Activated T-helper 1 cell treated with anti-CD3 and anti-CD28 coated beads, Interleukin-12 subunit alpha, Interleukin-12 subunit beta, Interleukin-2, Interleukin-4 antibody, amounts not matched to agents 30 ng/mL and 10 ng/mL and 1 ng/mL, durations not matched to agents 14 hours and 24 hours and 36 hours (primary cell): ENCODE results near the gene MYRFL. TPM values are rescaled to one million over a fixed set of nuclear protein-coding genes. Genes with fewer than 3 reads are reported as not detected.
"Not testable (repeated sequence)": the region's sequence is repeated elsewhere in the genome, so short reads cannot be mapped to it uniquely, and the experiment has no call there.

Experiments used
- DNase-seq: peaks from one replicate; pipeline ENCODE4 v3.0.0; 2021; ENCODE audit warnings: low spot score
- H3K27ac Mint-ChIP-seq: one replicate; pipeline ENCODE4 v1.8.0; 2021; ENCODE audit warnings: mild to moderate bottlenecking, mixed read lengths
- H3K27me3 Mint-ChIP-seq: one replicate; pipeline ENCODE4 v1.8.0; 2022; ENCODE audit warnings: mild to moderate bottlenecking, moderate library complexity, mixed read lengths; ENCODE audit not compliant: insufficient read depth
- H3K36me3 Mint-ChIP-seq: one replicate; pipeline ENCODE4 v1.8.0; 2021; ENCODE audit warnings: low read depth, mixed read lengths
- H3K4me1 Mint-ChIP-seq: one replicate; pipeline ENCODE4 v1.8.0; 2021; ENCODE audit warnings: low read depth, mixed read lengths
- H3K4me3 Mint-ChIP-seq: one replicate; pipeline ENCODE4 v1.8.0; 2021; ENCODE audit warnings: mild to moderate bottlenecking, moderate library complexity, mixed read lengths
- H3K9me3 Mint-ChIP-seq: one replicate; pipeline ENCODE4 v1.8.0; 2021; ENCODE audit warnings: mixed read lengths
- intact Hi-C: fragments of 100-400 bp; cut with micrococcal nuclease; formaldehyde crosslinking; loops from one replicate; pipeline ENCODE4 v1.15.1; 2024
- total RNA-seq: library from RNA; stranded (reverse); gene quantifications from 2 replicates; pipeline ENCODE4 v1.2.3, GENCODE V29; 2022

Gene MYRFL
- total RNA-seq, 1 donor from 2014 or later = not detected

GRCh38 chr12:69853176-69853961 is 28.3 kb downstream of the MYRFL start:
- H3K27me3 Mint-ChIP-seq, DNase-seq, intact Hi-C loops, H3K27ac Mint-ChIP-seq, H3K4me3 Mint-ChIP-seq, H3K36me3 Mint-ChIP-seq, H3K9me3 Mint-ChIP-seq, H3K4me1 Mint-ChIP-seq: not testable (repeated sequence)

GRCh38 chr12:69866698-69867097 is 41.7 kb downstream of the MYRFL start:
- H3K27me3 Mint-ChIP-seq = peaks cover 3% of the 10 kb centered on the region
- intact Hi-C loops = no loop called here
- no peak for DNase-seq
- H3K4me3 Mint-ChIP-seq = no peak overlapping the region
- no peaks in the 10 kb centered on the region for H3K4me1 Mint-ChIP-seq
- H3K36me3 Mint-ChIP-seq = no peaks in the 10 kb centered on the region
- H3K9me3 Mint-ChIP-seq = no peaks in the 10 kb centered on the region
- no peak overlapping the region for H3K27ac Mint-ChIP-seq

- intact Hi-C loops = no loop called here
- Mint-ChIP-seq H3K36me3 (no peaks in the 10 kb centered on the region), H3K27me3 (peaks cover 3% of the 10 kb centered on the region), H3K27ac (no peak overlapping the region), H3K4me3 (no peak overlapping the region), H3K9me3 (no peaks in the 10 kb centered on the region), H3K4me1 (no peaks in the 10 kb centered on the region)
- no peak for DNase-seq
Observed at GRCh38 chr12:69868695-69869094, 43.7 kb downstream of the MYRFL start.

GRCh38 chr12:69872804-69873203 is 47.8 kb downstream of the MYRFL start:
- Mint-ChIP-seq H3K36me3 (no peaks in the 10 kb centered on the region), H3K9me3 (no peaks in the 10 kb centered on the region), H3K27ac (no peak overlapping the region), H3K27me3 (peaks cover 6% of the 10 kb centered on the region), H3K4me1 (no peaks in the 10 kb centered on the region), H3K4me3 (no peak overlapping the region)
- DNase-seq = no peak
- intact Hi-C loops = no loop called here

- H3K36me3 Mint-ChIP-seq = no peaks in the 10 kb centered on the region
- intact Hi-C loops = no loop called here
- no peak overlapping the region for H3K27ac Mint-ChIP-seq
- no peaks in the 10 kb centered on the region for H3K4me1 Mint-ChIP-seq
- no peaks in the 10 kb centered on the region for H3K9me3 Mint-ChIP-seq
- H3K27me3 Mint-ChIP-seq = peaks cover 6% of the 10 kb centered on the region
- H3K4me3 Mint-ChIP-seq = no peak overlapping the region
- DNase-seq = no peak
Observed at GRCh38 chr12:69873429-69873828, 48.4 kb downstream of the MYRFL start.

- H3K9me3 Mint-ChIP-seq = no peaks in the 10 kb centered on the region
- peaks cover 12% of the 10 kb centered on the region for H3K27me3 Mint-ChIP-seq
- intact Hi-C loops = no loop called here
- no peak for DNase-seq
- no peak overlapping the region for H3K27ac Mint-ChIP-seq
- no peaks in the 10 kb centered on the region for H3K36me3 Mint-ChIP-seq
- peaks cover 7% of the 10 kb centered on the region for H3K4me1 Mint-ChIP-seq
- H3K4me3 Mint-ChIP-seq = no peak overlapping the region
Observed at GRCh38 chr12:69874606-69875005, 49.6 kb downstream of the MYRFL start.

GRCh38 chr12:69875416-69875935 is 50.4 kb downstream of the MYRFL start:
- Mint-ChIP-seq H3K27ac (no peak overlapping the region), H3K27me3 (peaks cover 12% of the 10 kb centered on the region), H3K36me3 (no peaks in the 10 kb centered on the region), H3K4me1 (peaks cover 8% of the 10 kb centered on the region), H3K4me3 (no peak overlapping the region), H3K9me3 (no peaks in the 10 kb centered on the region)
- intact Hi-C loops = no loop called here
- no peak for DNase-seq

- DNase-seq = peak; percentile 45
- H3K36me3 Mint-ChIP-seq = no peaks in the 10 kb centered on the region
- H3K4me1 Mint-ChIP-seq = peaks cover 8% of the 10 kb centered on the region
- H3K4me3 Mint-ChIP-seq = no peak overlapping the region
- H3K9me3 Mint-ChIP-seq = no peaks in the 10 kb centered on the region
- no peak overlapping the region for H3K27ac Mint-ChIP-seq
- H3K27me3 Mint-ChIP-seq = peaks cover 12% of the 10 kb centered on the region
- intact Hi-C loops = loop anchor here (1.0 to 2.0 kb wide), 3 partner anchors 698 to 1514 kb away; no protein-coding TSS in a partner anchor
Observed at GRCh38 chr12:69879007-69879960, 54.3 kb downstream of the MYRFL start.

- H3K27me3 Mint-ChIP-seq = peaks cover 7% of the 10 kb centered on the region
- no peaks in the 10 kb centered on the region for H3K36me3 Mint-ChIP-seq
- intact Hi-C loops = no loop called here
- H3K4me1 Mint-ChIP-seq = peaks cover 8% of the 10 kb centered on the region
- no peak overlapping the region for H3K4me3 Mint-ChIP-seq
- DNase-seq = no peak
- H3K9me3 Mint-ChIP-seq = no peaks in the 10 kb centered on the region
- H3K27ac Mint-ChIP-seq = no peak overlapping the region
Observed at GRCh38 chr12:69880571-69880970, 55.5 kb downstream of the MYRFL start.

- Mint-ChIP-seq H3K9me3 (no peaks in the 10 kb centered on the region), H3K4me3 (no peak overlapping the region), H3K4me1 (peaks cover 8% of the 10 kb centered on the region), H3K27ac (no peak overlapping the region), H3K27me3 (peaks cover 7% of the 10 kb centered on the region), H3K36me3 (no peaks in the 10 kb centered on the region)
- intact Hi-C loops = no loop called here
- DNase-seq = no peak
Observed at GRCh38 chr12:69881771-69882170, 56.7 kb downstream of the MYRFL start.

- intact Hi-C loops = no loop called here
- H3K4me3 Mint-ChIP-seq = no peak overlapping the region
- no peak for DNase-seq
Observed at GRCh38 chr12:69884386-69884785, 59.4 kb downstream of the MYRFL start.

GRCh38 chr12:69885658-69886057 is 60.6 kb downstream of the MYRFL start:
- no peaks in the 10 kb centered on the region for H3K36me3 Mint-ChIP-seq
- no peaks in the 10 kb centered on the region for H3K9me3 Mint-ChIP-seq
- no peaks in the 10 kb centered on the region for H3K4me1 Mint-ChIP-seq
- H3K4me3 Mint-ChIP-seq = no peak overlapping the region
- H3K27ac Mint-ChIP-seq = no peak overlapping the region
- no peak for DNase-seq
- H3K27me3 Mint-ChIP-seq = no peaks in the 10 kb centered on the region
- intact Hi-C loops = no loop called here

More at GRCh38 chr12:69884386-69884785, 59.4 kb downstream of the MYRFL start:
- no peaks in the 10 kb centered on the region for H3K9me3 Mint-ChIP-seq
- H3K4me1 Mint-ChIP-seq = peaks cover 3% of the 10 kb centered on the region
- H3K36me3 Mint-ChIP-seq = no peaks in the 10 kb centered on the region
- peaks cover 2% of the 10 kb centered on the region for H3K27me3 Mint-ChIP-seq
- no peak overlapping the region for H3K27ac Mint-ChIP-seq

- Mint-ChIP-seq H3K27ac (no peak overlapping the region), H3K36me3 (no peaks in the 10 kb centered on the region), H3K27me3 (no peaks in the 10 kb centered on the region), H3K4me3 (no peak overlapping the region), H3K9me3 (no peaks in the 10 kb centered on the region), H3K4me1 (no peaks in the 10 kb centered on the region)
- intact Hi-C loops = no loop called here
- no peak for DNase-seq
Observed at GRCh38 chr12:69886109-69886508, 61.1 kb downstream of the MYRFL start.
